Heart right ventricle (tissue), 16 donors: Measurements from ENCODE around the gene SUPT7L. TPM values are rescaled to one million over a fixed set of nuclear protein-coding genes. Genes with fewer than 3 reads are reported as not detected.

Source experiments
- ATAC-seq, 8 donors: fragments of 200-7000 bp; cut with Tn5 transposase; one replicate each; pipeline ENCODE4 v1.9.1; 2020; ENCODE audit warnings: mild to moderate bottlenecking in 8 of 8, moderate library complexity in 8 of 8, moderate number of reproducible peaks in 1 of 8
- DNase-seq, 2 donors: peaks; one replicate each; pipeline ENCODE4 v3.0.0-alpha.2; 2020
- H3K27ac ChIP-seq, 10 donors: fragments of 200-600 bp; sonication (generic) in 2 of 10; one replicate each; pipeline versions ENCODE4 v1.5.0 to v1.8.0; 2020 to 2022; ENCODE audit warnings: mild to moderate bottlenecking in 3 of 10
- H3K27me3 ChIP-seq, 7 donors: fragments of 200-600 bp; one replicate each; pipeline ENCODE4 v1.8.0; 2021 to 2022; ENCODE audit warnings: mild to moderate bottlenecking in 2 of 7
- H3K36me3 ChIP-seq, 9 donors: fragments of 200-600 bp; sonication (generic) in 1 of 9; one replicate each; pipeline versions ENCODE4 v1.5.0 to v1.8.0; 2020 to 2022; ENCODE audit warnings: mild to moderate bottlenecking in 2 of 9
- H3K4me1 ChIP-seq, 9 donors: fragments of 200-600 bp; sonication (generic) in 1 of 9; one replicate each; pipeline versions ENCODE4 v1.5.0 to v1.8.0; 2020 to 2022; ENCODE audit warnings: mild to moderate bottlenecking in 4 of 9
- H3K4me3 ChIP-seq, 10 donors: fragments of 200-600 bp; sonication (generic) in 2 of 10; one replicate each; pipeline versions ENCODE4 v1.5.0 to v1.8.0; 2020 to 2022; ENCODE audit warnings: mild to moderate bottlenecking in 7 of 10, moderate library complexity in 2 of 10
- H3K9me3 ChIP-seq, 11 donors: fragments of 200-600 bp in 10 of 11; sonication (generic) in 2 of 11; one replicate each; pipeline versions ENCODE4 v1.5.0 to v1.8.0; 2013 to 2022; ENCODE audit warnings: mild to moderate bottlenecking in 2 of 11, control low read depth in 1 of 11, moderate library complexity in 1 of 11
- CTCF ChIP-seq, 9 donors: fragments of 200-600 bp; sonication (generic) in 2 of 9; IDR thresholded peaks; one replicate each; pipeline versions ENCODE4 v1.5.0 to v1.8.0; 2021 to 2022; ENCODE audit warnings: antibody characterized with exemption in 9 of 9, mild to moderate bottlenecking in 5 of 9, moderate library complexity in 1 of 9
- WGBS, 2 donors: extraction: QIAGEN DNeasy Blood & Tissue Kit; methylation state at CpG; one replicate each; pipeline ENCODE4 v1.1.7; 2013; ENCODE audit warnings: inconsistent platforms in 1 of 2; 5-methylcytosine and 5-hydroxymethylcytosine counted together
- intact Hi-C, 10 donors: fragments of 100-400 bp; cut with DNase I; formaldehyde crosslinking; loops; one replicate each; pipeline versions ENCODE4 v1.11.1 to v1.14.2; 2022
- polyA plus RNA-seq, 2 donors: library from polyadenylated mRNA; stranded (reverse); fragments of 200-250 nt; gene quantifications; one replicate each; pipeline ENCODE4 v1.2.3, GENCODE V29; 2013
- total RNA-seq, 10 donors: library from RNA; stranded (reverse); fragmentation: NEBNext Ultra II Directional in 3 of 10; extraction: Animal tissue kit (Norgen Biotek cat#: 25700) in 3 of 10; gene quantifications; one replicate each; pipeline versions ENCODE4 v1.2.1 to v1.2.4, GENCODE V29; 2021 to 2023
- donor health status: Arrhythmogenic right ventricular cardiomyopathy.
- donor health status: ischemic (EF 13 %, LVEDD 7.1; RV severe dilation, severe dysfunction).
- donor health status: healthy with polysubstance abuse.
- donor health status: DM: no; HTN: yes; CAD: no.
- donor health status: DM: no; HTN: no; CAD: no.
- donor health status: ischemic (EF 25% LVEDD 6.9; RV normal size, moderate dysfunction).
- donor health status: ischemic (EF 25% LVEDD 5.7; RV mildly dilated, moderate dysfunction).
- donor health status: healthy.
- donor health status: DM: yes; HTN: yes; CAD: no.
- donor health status: Ischemic cardiomyopathy.
- donor health status: ischemic (EF 35%, LVEDD 5.7; RV mildly dilated, moderate dysfunction).
- donor health status: nonischemic (EF 11% LVEDD 7.7; RV severe dilation, severe dysfunction).
- donor health status: DM: yes; HTN: yes; CAD: no.
- donor health status: PGD.
- donor health status: ischemic (EF 29% LVEDD 5.4; RV normal size, mild dysfunction).
- donor health status: nonischemic (EF 23%, LVEDD 6.1; RV moderate dilation, normal function).

The SUPT7L gene
- total and polyA plus RNA-seq, 12 donors = 18.4 to 42.3 (median 26.0) TPM

GRCh38 chr2:27647289-27647688, 16.1 kb downstream of the SUPT7L start:
- Histone ChIP-seq H3K4me3 (no peak overlapping the region), H3K9me3 (no peaks in the 10 kb centered on the region), H3K4me1 (no peaks in the 10 kb centered on the region), H3K27ac (no peak overlapping the region), H3K36me3 (peaks cover 0 to 100% (median 50%) of the 10 kb centered on the region in 9 donors), H3K27me3 (no peaks in the 10 kb centered on the region)
- intact Hi-C loops = no loop called here
- no peak for DNase-seq
- no peak for ATAC-seq
- no peak for TF ChIP-seq CTCF (IDR thresholded peaks at IDR 0.05)

GRCh38 chr2:27645197-27645596, 18.2 kb downstream of the SUPT7L start:
- no peak for DNase-seq
- intact Hi-C loops = no loop called here
- Histone ChIP-seq H3K36me3 (peaks cover 0 to 100% (median 44%) of the 10 kb centered on the region in 9 donors), H3K9me3 (no peaks in the 10 kb centered on the region), H3K27me3 (no peaks in the 10 kb centered on the region), H3K4me1 (no peaks in the 10 kb centered on the region), H3K27ac (no peak overlapping the region), H3K4me3 (no peak overlapping the region)
- TF ChIP-seq CTCF (IDR thresholded peaks at IDR 0.05) = no peak
- no peak for ATAC-seq

- ATAC-seq (no peak), DNase-seq (no peak)
- peaks cover 0 to 100% (median 51%) of the 10 kb centered on the region in 9 donors for H3K36me3 ChIP-seq
- 83% methylated on average over 2 of the region's 2 CpGs for WGBS, 2 donors
- no peak overlapping the region for H3K4me3 ChIP-seq
- H3K9me3 ChIP-seq = no peaks in the 10 kb centered on the region
- TF ChIP-seq CTCF (IDR thresholded peaks at IDR 0.05) = no peak
- intact Hi-C loops = no loop called here
- no peaks in the 10 kb centered on the region for H3K4me1 ChIP-seq
- no peaks in the 10 kb centered on the region for H3K27me3 ChIP-seq
- H3K27ac ChIP-seq = no peak overlapping the region
Observed at GRCh38 chr2:27640722-27641245, 22.6 kb downstream of the SUPT7L start.

- WGBS, 2 donors = 58 to 73% methylated on average over 3 of the region's 3 CpGs
- Histone ChIP-seq H3K27me3 (no peaks in the 10 kb centered on the region), H3K9me3 (no peaks in the 10 kb centered on the region), H3K4me3 (no peak overlapping the region), H3K27ac (no peak overlapping the region), H3K4me1 (no peaks in the 10 kb centered on the region), H3K36me3 (peaks cover 0 to 100% (median 57%) of the 10 kb centered on the region in 9 donors)
- TF ChIP-seq CTCF (IDR thresholded peaks at IDR 0.05) = no peak
- no peak for ATAC-seq
- no peak for DNase-seq
- intact Hi-C loops = no loop called here
Observed at GRCh38 chr2:27638709-27639108, 24.7 kb downstream of the SUPT7L start.
